GM18858 (cell line): Measurements from ENCODE around the gene BIRC7.
"Not testable (repeated sequence)": the region's sequence is repeated elsewhere in the genome, so short reads cannot be mapped to it uniquely, and the experiment has no call there.

Experiments
- ATAC-seq: cut with Tn5 transposase; IDR thresholded peaks from one replicate; pipeline ENCODE4 v1.9.1; 2021; ENCODE audit not compliant: unreplicated experiment

The BIRC7 gene

GRCh38 chr20:63205896-63206295 is 29.8 kb upstream of the BIRC7 start:
- no peak for ATAC-seq

GRCh38 chr20:63206878-63207277 is 28.8 kb upstream of the BIRC7 start:
- no peak for ATAC-seq

- no peak for ATAC-seq
Measured at GRCh38 chr20:63208346-63208909, 27.3 kb upstream of the BIRC7 start.

- no peak for ATAC-seq
Measured at GRCh38 chr20:63210011-63210605, 25.6 kb upstream of the BIRC7 start.

DNA sequence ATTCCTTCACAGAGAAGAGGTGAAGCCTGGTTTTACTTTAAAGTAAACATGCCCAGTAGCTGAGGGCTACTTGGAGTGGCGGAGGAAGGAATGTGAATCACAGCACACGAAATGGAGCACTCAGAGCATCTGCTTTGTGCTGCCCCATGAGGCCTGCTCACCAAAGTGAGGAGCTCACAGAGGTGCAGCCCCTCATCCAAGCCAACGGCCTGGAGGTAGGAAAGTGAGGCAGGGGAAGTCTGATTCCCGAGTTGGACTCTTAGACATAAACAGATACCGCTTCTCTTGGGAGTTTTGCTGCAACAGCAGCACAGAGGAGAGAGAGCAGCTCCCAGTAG is 23.3 kb upstream of the BIRC7 start:
- ATAC-seq = no peak

- no peak for ATAC-seq
Measured at GRCh38 chr20:63212792-63213191, 22.9 kb upstream of the BIRC7 start.

- ATAC-seq = no peak
Measured at GRCh38 chr20:63214514-63214913, 21.2 kb upstream of the BIRC7 start.

GRCh38 chr20:63215101-63216040 is 20.3 kb upstream of the BIRC7 start:
- no peak for ATAC-seq

DNA sequence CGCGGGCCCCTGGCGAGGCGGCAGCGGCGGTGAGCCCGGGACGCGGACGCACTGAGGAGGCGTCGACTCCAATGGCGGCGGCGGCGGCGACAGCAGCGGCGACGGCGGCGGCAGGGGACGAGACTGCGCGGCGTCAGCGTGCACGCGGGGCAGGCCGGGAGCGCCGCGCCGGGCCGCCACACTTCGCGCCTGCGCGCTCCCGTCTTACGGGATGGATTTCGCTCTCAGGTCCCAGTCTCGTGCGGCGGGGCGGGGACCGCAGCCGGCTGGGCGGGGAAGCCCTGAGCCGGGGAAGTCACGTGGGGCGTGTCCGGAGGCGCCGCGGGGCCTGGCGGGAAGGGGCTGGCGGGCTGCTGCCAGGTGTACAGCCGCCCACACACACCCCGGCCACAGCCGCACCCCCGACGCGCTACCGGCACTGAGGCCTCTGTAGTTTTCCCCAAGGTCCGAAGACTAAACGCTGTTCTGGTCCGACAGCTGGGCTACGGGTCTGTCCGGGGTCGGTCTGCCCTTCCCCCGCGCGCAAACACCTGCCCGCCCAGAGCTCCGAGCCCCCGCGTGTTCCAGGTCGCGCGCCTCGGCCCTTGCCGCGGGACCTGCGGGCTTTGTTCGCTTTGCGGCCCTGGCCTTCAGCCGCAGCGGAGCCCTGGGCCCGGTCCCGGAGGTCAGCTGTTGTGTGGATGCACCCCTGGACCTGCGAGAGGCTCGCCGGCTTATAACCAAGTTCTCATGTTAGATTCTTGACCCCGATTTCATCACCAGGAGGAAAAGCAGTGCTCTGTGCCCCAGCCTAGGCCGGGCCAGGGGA is 19.5 kb upstream of the BIRC7 start, which contains the start of gene YTHDF1:
Gene YTHDF1 (minus strand): TSS at position 91 of the 808 bp plus-strand sequence. CDS start 239 bp downstream, outside the sequence.
- peak; percentile 81 for ATAC-seq

- ATAC-seq = no peak
Measured at GRCh38 chr20:63216849-63217471, 18.7 kb upstream of the BIRC7 start.

- ATAC-seq = no peak
Measured at GRCh38 chr20:63217706-63218105, 18.0 kb upstream of the BIRC7 start.

DNA sequence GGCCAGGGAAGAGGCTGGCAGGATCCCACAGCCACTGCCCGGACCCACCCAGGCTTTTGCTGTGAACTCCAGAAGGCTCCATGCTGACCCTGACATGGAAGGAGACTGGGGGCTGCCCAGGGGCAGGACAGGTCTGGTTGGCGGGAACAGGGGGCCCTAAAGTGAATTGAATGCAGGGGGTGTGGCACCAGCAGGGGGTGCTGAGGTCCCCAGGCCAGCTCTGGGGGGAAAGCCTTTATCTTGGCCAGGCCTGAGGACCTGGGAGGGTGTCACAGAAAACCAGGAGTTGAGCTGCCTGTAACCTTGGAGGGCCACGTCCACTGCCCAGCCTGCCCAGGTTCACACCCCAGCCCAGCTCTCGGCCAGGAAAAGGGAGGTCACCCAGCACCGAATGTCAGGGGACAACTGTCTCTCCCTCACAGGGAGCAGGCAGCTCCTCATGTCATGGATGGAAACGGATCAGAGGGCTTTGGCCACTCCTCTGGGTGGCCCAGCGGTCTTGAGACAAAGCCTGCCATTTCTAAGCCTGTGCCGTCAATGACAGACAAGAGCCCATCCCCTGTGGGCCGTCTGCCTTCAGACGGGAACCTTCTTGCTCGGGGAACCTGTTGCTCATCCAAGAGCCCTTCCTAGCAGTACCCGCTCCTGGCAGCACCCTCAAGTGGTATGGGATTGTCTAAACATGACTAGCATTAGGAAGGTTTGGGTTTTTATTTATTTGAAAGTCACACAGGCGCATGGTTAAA is 16.8 kb upstream of the BIRC7 start:
- ATAC-seq = no peak

GRCh38 chr20:63219447-63219821 is 16.3 kb upstream of the BIRC7 start:
- no peak for ATAC-seq

GRCh38 chr20:63219866-63220521 is 15.7 kb upstream of the BIRC7 start:
- no peak for ATAC-seq

DNA sequence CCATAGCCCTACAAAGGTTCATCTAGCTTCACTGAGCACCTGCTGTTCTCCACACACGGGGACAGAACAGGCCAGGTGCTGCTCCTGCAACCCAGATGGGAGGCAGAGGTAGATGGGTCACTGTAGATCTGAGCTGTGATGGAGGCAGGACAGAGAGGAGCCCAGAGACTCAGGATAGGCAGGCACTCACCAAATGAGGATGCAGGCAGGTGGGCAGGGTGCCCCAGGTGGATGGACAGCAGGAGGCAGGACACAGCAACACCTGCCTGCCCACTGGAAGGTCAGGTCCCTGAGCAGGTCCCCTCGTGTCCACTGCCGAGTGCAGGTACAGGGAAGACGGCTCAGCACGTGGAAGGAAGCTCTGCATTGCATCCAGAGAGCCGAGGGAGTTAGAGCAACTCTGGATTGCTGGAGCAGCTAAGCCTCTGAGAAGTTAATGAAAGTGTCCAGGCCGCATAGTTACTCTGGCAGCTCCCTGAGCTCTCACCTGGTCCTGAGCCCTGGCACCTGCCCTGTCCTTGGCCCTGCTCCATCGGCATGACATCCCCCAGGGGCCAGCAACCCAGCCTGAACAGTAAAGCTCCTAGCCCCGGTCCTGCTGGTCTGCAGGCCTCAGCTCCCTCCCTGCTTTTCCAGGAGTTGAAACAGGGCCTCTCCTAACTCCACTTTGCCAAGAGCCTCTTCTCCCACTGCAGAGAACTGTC is 14.9 kb upstream of the BIRC7 start:
- ATAC-seq = no peak

DNA sequence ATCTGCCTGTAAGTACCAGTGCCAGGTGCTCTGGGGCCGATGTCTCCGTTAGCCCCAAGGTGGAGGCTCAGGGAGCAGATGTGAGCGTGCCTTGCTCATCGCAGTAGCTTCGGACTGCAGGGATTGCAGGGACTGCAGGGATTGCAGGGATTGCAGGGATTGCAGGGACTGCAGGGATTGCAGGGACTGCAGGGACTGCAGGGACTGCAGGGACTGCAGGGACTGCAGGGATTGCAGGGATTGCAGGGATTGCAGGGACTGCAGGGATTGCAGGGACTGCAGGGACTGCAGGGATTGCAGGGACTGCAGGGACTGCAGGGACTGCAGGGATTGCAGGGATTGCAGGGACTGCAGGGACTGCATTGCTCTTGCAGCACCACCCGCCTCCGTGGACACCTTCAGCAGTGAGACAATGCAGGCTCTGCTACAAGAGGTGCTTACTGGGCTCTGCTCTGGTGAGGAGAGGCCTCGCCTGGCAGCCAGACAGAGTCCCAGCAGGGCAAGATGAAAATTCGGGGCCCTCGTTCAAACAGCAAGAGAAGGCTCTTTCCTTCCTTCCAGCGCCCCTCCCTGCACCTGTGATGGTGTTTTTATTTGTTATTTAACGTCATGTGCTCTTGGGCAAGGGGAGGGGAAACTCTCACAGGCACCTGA is 14.2 kb upstream of the BIRC7 start:
- ATAC-seq = not testable (repeated sequence)

- ATAC-seq = no peak
Measured at GRCh38 chr20:63222541-63222940, 13.2 kb upstream of the BIRC7 start.

- ATAC-seq = no peak
Measured at GRCh38 chr20:63223121-63223825, 12.4 kb upstream of the BIRC7 start.
